HepG2 (cell line): ENCODE measurements around the gene PIP5KL1.

Source experiments
- CEBPZ ChIP-seq: IDR thresholded peaks from 2 replicates; pipeline ENCODE4 v1.6.1; 2012; ENCODE audit warnings: low read length, improper control_type of control experiment
- CTCF ChIP-seq: sonication (generic); formaldehyde crosslinking; IDR thresholded peaks from 2 replicates; pipeline ENCODE4 v1.5.0; 2020; ENCODE audit warnings: mild to moderate bottlenecking, missing genetic modification reagents, moderate library complexity
- DBP ChIP-seq: sonication (generic); formaldehyde crosslinking; IDR thresholded peaks from 2 replicates; pipeline ENCODE4 v1.4.0; 2020; ENCODE audit warnings: missing genetic modification reagents; ENCODE audit errors: not compliant biosample characterization
- GMEB1 ChIP-seq: sonication (generic); formaldehyde crosslinking; IDR thresholded peaks from 2 replicates; pipeline ENCODE4 v1.5.1; 2020; ENCODE audit warnings: missing genetic modification reagents, mild to moderate bottlenecking, borderline replicate concordance
- RNF219 ChIP-seq: sonication (generic); formaldehyde crosslinking; IDR thresholded peaks from 2 replicates; pipeline ENCODE4 v1.5.0; 2020; ENCODE audit warnings: mild to moderate bottlenecking, missing genetic modification reagents
- TF ChIP-seq, protein P1 (sequence below): sonication (generic); formaldehyde crosslinking; IDR thresholded peaks from 2 replicates; pipeline ENCODE4 v1.4.0; 2020; ENCODE audit warnings: missing genetic modification reagents

GRCh38 chr9:127967151-127967809 is 36.7 kb upstream of the PIP5KL1 start:
- TF ChIP-seq RNF219, result no peak
- no peak for TF ChIP-seq CEBPZ
- no peak for TF ChIP-seq DBP
- TF ChIP-seq GMEB1 (CRISPR knock-in tag), result no peak
- TF ChIP-seq, protein P1, sequence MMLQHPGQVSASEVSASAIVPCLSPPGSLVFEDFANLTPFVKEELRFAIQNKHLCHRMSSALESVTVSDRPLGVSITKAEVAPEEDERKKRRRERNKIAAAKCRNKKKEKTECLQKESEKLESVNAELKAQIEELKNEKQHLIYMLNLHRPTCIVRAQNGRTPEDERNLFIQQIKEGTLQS (CRISPR knock-in tag), result no peak
- TF ChIP-seq CTCF (CRISPR knock-in tag), result no peak
